Muscle layer of duodenum (tissue), 2 donors: ENCODE results near the gene ACACB.
"Not testable (repeated sequence)": the region's sequence is repeated elsewhere in the genome, so short reads cannot be mapped to it uniquely, and the experiment has no call there.

Source experiments
- H3K27ac ChIP-seq: one replicate; pipeline ENCODE4 v1.7.0; 2013; ENCODE audit warnings: mild to moderate bottlenecking, low read length
- H3K27me3 ChIP-seq: one replicate; pipeline ENCODE4 v1.7.0; 2013; ENCODE audit warnings: low read depth, mild to moderate bottlenecking, control low read depth, low read length
- H3K36me3 ChIP-seq, 2 donors: one replicate each; pipeline ENCODE4 v1.7.0; 2013; ENCODE audit warnings: low read length in 2 of 2, control low read depth in 1 of 2, mild to moderate bottlenecking in 1 of 2; ENCODE audit not compliant: insufficient read depth in 2 of 2, control insufficient read depth in 1 of 2
- H3K4me1 ChIP-seq, 2 donors: one replicate each; pipeline ENCODE4 v1.7.0; 2013; ENCODE audit warnings: low read length in 2 of 2, mild to moderate bottlenecking in 2 of 2, control low read depth in 1 of 2, moderate library complexity in 1 of 2; ENCODE audit not compliant: insufficient read depth in 2 of 2, control insufficient read depth in 1 of 2
- H3K4me3 ChIP-seq, 2 donors: one replicate each; pipeline ENCODE4 v1.7.0; 2013; ENCODE audit warnings: low read length in 2 of 2, low read depth in 1 of 2, mild to moderate bottlenecking in 1 of 2
- H3K9me3 ChIP-seq, 2 donors: one replicate each; pipeline ENCODE4 v1.7.0; 2013; ENCODE audit warnings: low read length in 2 of 2, control low read depth in 1 of 2, mild to moderate bottlenecking in 1 of 2; ENCODE audit not compliant: control insufficient read depth in 1 of 2
- donor health status: healthy.

Gene ACACB

DNA sequence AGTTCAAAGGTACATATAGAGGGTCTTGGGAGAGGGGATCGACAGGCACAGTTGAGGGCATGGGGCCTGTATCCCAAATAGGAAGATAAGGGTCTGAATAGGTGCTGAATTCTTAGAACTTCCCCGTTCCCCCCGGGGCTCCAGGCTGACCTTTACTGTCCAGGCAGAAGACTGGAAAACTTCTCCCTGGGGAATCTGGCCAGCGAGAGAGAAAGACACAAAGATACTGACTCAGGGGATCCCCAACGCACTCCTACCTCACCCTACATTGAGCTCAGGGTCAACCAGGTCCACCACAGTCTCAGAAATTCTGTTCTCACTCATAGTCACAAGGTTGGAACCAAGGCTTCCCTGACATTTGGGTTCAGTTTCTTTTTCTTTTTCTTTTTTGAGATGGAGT lies 46.2 kb downstream of the ACACB start:
- peaks cover 11 to 34% of the 10 kb centered on the region in 2 donors for H3K4me1 ChIP-seq

DNA sequence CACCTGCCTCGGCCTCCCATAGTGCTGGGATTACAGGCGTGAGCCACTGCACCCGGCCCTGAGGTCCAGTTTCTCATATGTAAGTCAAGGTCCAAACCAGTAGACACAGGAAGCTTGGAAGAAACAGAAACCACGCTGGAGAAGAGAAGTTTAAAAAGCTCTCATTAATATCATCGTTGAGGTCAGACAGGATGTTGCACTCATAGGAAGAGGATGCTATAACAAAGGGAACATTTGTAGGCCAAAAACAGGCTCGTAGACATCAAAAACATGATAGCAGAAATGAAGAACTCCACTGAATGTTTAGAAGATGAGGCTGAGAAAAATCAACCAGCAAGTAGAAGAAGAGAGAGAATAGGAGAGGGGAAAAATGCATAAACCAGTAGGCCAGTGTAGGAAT lies 46.8 kb downstream of the ACACB start:
- peaks cover 12 to 34% of the 10 kb centered on the region in 2 donors for H3K4me1 ChIP-seq
- H3K27ac ChIP-seq, result no peak overlapping the region
- H3K27me3 ChIP-seq, result no peaks in the 10 kb centered on the region

More for the DNA sequence above, 46.2 kb downstream of the ACACB start:
- Histone ChIP-seq H3K36me3 (peaks cover under 1 to 7% of the 10 kb centered on the region in 2 donors), H3K27ac (peak overlapping the region; percentile 23), H3K9me3 (no peaks in the 10 kb centered on the region), H3K4me3 (no peak overlapping the region), H3K27me3 (no peaks in the 10 kb centered on the region)

GRCh38 chr12:109165599-109165998 lies 49.2 kb downstream of the ACACB start:
- Histone ChIP-seq H3K4me1 (peaks cover 8 to 39% of the 10 kb centered on the region in 2 donors), H3K36me3 (peaks cover 13 to 15% of the 10 kb centered on the region in 2 donors), H3K27ac (no peak overlapping the region), H3K9me3 (no peaks in the 10 kb centered on the region), H3K27me3 (no peaks in the 10 kb centered on the region), H3K4me3 (no peak overlapping the region)

More for the DNA sequence above, 46.8 kb downstream of the ACACB start:
- Histone ChIP-seq H3K36me3 (peaks cover 7 to 13% of the 10 kb centered on the region in 2 donors), H3K9me3 (no peaks in the 10 kb centered on the region), H3K4me3 (no peak overlapping the region)

DNA sequence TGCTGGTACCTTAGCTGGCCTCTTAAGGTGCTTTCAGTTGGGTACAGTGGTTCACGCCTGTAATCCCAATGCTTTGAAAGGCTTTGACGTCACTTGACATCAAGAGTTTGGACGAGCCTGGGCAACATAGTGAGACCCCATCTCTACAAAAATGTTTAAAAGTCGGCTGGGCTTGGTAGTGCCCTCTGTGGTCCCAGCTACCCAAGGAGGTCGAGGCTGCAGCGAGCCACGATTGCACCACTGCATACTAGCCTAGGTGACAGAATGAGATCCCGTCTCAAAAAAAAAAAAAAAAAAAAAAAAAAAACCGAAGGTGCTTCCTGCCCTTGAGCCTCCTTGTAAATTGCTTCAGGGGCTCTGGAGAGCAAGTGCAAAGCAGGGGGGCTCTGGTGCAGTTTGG lies 50.0 kb downstream of the ACACB start:
- H3K4me1 ChIP-seq, result peaks cover 5 to 33% of the 10 kb centered on the region in 2 donors
- H3K4me3 ChIP-seq, result no peak overlapping the region
- H3K36me3 ChIP-seq, result peaks cover 13 to 15% of the 10 kb centered on the region in 2 donors
- H3K27me3 ChIP-seq, result no peaks in the 10 kb centered on the region
- no peaks in the 10 kb centered on the region for H3K9me3 ChIP-seq
- no peak overlapping the region for H3K27ac ChIP-seq

DNA sequence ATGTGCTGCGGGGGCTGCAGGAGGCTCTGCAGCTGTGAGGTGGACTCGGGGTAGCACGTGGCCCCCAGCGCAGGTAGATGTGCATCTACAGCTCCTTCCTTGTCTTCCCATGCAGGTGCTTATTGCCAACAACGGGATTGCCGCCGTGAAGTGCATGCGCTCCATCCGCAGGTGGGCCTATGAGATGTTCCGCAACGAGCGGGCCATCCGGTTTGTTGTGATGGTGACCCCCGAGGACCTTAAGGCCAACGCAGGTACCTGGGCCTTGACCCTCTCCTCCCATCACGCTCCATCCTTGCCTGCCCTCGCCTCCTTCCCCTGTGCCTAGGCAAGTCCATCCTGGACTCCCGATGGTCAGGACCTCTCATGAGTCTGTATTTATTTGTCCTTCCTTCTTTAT lies 51.4 kb downstream of the ACACB start:
- H3K27me3 ChIP-seq, result no peaks in the 10 kb centered on the region
- H3K27ac ChIP-seq, result no peak overlapping the region
- peaks cover 5 to 27% of the 10 kb centered on the region in 2 donors for H3K4me1 ChIP-seq
- H3K4me3 ChIP-seq, result no peak overlapping the region
- H3K36me3 ChIP-seq, result peaks cover 25 to 29% of the 10 kb centered on the region in 2 donors
- no peaks in the 10 kb centered on the region for H3K9me3 ChIP-seq

DNA sequence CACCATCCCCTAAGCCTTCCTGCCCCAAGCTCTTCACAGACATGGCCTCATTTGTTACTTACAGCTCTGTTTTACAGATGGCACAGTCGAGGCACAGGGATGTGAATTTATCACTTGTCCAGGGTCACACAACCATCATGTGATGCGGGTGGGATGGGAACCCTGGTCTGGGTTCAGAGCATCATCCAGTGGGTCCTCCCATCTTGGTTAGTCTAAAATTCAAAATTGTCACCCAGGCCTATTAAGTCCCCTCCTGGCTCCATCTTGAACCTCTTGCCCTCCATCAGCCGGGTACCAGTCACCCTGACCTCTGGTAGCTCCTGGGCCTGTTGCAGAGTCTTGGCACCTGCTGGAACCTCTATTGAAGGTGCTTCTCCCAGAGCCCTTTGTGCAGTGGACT lies 52.9 kb downstream of the ACACB start:
- Histone ChIP-seq H3K36me3 (peaks cover 38 to 43% of the 10 kb centered on the region in 2 donors), H3K27me3 (no peaks in the 10 kb centered on the region), H3K4me1 (peaks cover 5 to 27% of the 10 kb centered on the region in 2 donors), H3K9me3 (no peaks in the 10 kb centered on the region), H3K4me3 (no peak overlapping the region), H3K27ac (peak overlapping the region; percentile 10)

GRCh38 chr12:109169686-109170085 lies 53.3 kb downstream of the ACACB start:
- peak overlapping the region; percentile 10 for H3K27ac ChIP-seq

DNA sequence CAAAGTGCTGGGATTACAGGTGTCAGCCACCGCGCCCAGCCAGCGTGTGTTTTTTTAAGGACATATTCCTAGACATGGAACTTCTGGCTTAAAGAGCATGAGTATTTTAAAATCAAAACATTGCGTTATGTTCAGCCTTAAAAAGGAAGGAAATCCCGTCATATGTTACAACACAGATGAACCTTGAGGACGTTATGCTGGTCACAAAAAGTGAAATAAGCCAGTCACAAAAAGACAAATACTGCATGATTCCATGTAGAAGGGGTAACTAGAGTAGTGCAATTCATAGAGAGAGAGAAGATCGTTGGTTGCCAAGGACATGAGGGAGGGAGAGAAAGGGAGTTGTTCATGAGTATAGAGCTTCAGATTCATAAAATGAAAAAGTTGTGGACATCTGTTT lies 53.9 kb downstream of the ACACB start:
- H3K4me3 ChIP-seq, result no peak overlapping the region
- H3K36me3 ChIP-seq, result peaks cover 38 to 45% of the 10 kb centered on the region in 2 donors
- no peaks in the 10 kb centered on the region for H3K9me3 ChIP-seq
- no peaks in the 10 kb centered on the region for H3K27me3 ChIP-seq
- peak overlapping the region; percentile 10 for H3K27ac ChIP-seq
- peaks cover 5 to 27% of the 10 kb centered on the region in 2 donors for H3K4me1 ChIP-seq

More at GRCh38 chr12:109169686-109170085, 53.3 kb downstream of the ACACB start:
- Histone ChIP-seq H3K36me3 (peaks cover 38 to 43% of the 10 kb centered on the region in 2 donors), H3K27me3 (no peaks in the 10 kb centered on the region), H3K4me1 (peaks cover 5 to 27% of the 10 kb centered on the region in 2 donors), H3K4me3 (no peak overlapping the region), H3K9me3 (no peaks in the 10 kb centered on the region)

DNA sequence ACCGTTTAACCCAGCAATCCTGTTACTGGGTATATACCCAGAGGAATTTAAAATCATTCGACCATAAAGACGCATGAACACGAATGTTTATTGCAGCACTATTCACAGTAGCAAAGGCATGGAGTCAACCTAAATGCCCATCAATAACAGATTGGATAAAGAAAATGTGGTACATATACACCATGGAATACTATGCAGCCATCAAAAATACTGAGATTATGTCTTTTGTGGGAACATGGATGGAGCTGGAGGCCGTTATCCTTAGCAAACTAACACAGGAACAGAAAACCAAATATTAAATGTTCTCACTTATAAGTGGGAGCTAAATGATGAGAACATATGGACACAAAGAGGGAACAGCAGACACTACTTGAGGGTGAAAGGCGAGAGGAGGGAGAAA lies 56.4 kb downstream of the ACACB start:
- Histone ChIP-seq H3K4me1 (peaks cover 4 to 25% of the 10 kb centered on the region in 2 donors), H3K36me3 (peaks cover 44 to 50% of the 10 kb centered on the region in 2 donors)
- not testable (repeated sequence) for H3K9me3 ChIP-seq, H3K27ac ChIP-seq, H3K27me3 ChIP-seq, H3K4me3 ChIP-seq

GRCh38 chr12:109173443-109174240 lies 57.3 kb downstream of the ACACB start:
- Histone ChIP-seq H3K4me3 (no peak overlapping the region), H3K27me3 (no peaks in the 10 kb centered on the region), H3K4me1 (peaks cover 0 to 17% of the 10 kb centered on the region in 2 donors), H3K27ac (no peak overlapping the region), H3K9me3 (no peaks in the 10 kb centered on the region), H3K36me3 (peaks cover 44 to 50% of the 10 kb centered on the region in 2 donors)

DNA sequence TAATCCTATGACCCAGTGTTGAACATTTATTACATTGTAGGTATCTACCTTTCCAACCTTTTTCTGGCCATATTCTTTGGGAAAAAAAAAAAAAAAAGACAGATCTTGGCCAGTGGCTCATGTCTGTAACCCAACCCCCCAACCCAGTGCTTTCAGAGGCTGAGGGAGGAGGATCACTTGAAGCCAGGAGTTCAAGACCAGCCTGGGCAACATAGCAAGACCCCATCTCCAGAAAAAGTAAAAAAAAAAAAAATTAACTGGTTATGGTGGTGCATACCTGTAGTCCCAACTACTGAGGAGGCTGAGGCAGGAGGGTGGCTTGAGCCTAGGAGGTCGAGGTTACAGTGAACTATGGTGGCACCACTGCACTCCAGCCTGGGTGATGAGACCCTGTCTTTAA lies 58.1 kb downstream of the ACACB start:
- Histone ChIP-seq H3K4me3 (no peak overlapping the region), H3K4me1 (peaks cover 0 to 9% of the 10 kb centered on the region in 2 donors), H3K27me3 (no peaks in the 10 kb centered on the region), H3K9me3 (no peaks in the 10 kb centered on the region), H3K27ac (no peak overlapping the region), H3K36me3 (peaks cover 43 to 59% of the 10 kb centered on the region in 2 donors)
